Karpas-422 (cell line): ENCODE measurements around the gene IYD. TPM values are rescaled to one million over a fixed set of nuclear protein-coding genes. Genes with fewer than 3 reads are reported as not detected.
"Not testable (repeated sequence)": the region's sequence is repeated elsewhere in the genome, so short reads cannot be mapped to it uniquely, and the experiment has no call there.

Experiments
- DNase-seq: peaks from one replicate; pipeline ENCODE4 v3.0.0-alpha.2; 2015
- H2AFZ ChIP-seq: fragments of 200-600 bp; sonication (generic); 2 replicates; pipeline ENCODE4 v1.6.1; 2014; ENCODE audit warnings: antibody characterized with exemption, low read length, mixed read lengths
- H3K27ac ChIP-seq: fragments of 200-600 bp; sonication (generic); 2 replicates; pipeline ENCODE4 v1.5.1; 2014; ENCODE audit warnings: mild to moderate bottlenecking, low read length, moderate library complexity
- H3K27me3 ChIP-seq: fragments of 200-600 bp; sonication (generic); 2 replicates; pipeline ENCODE4 v1.6.1; 2014; ENCODE audit warnings: low read length, mixed read lengths
- H3K36me3 ChIP-seq: fragments of 200-600 bp; sonication (generic); 2 replicates; pipeline ENCODE4 v1.6.1; 2014; ENCODE audit warnings: low read length, mixed read lengths; ENCODE audit not compliant: insufficient read depth
- H3K4me1 ChIP-seq: fragments of 200-600 bp; sonication (generic); 2 replicates; pipeline ENCODE4 v1.6.1; 2014; ENCODE audit warnings: mild to moderate bottlenecking, low read length, mixed read lengths
- H3K4me2 ChIP-seq: fragments of 200-600 bp; sonication (generic); 2 replicates; pipeline ENCODE4 v1.6.1; 2014; ENCODE audit warnings: low read length, low read depth, mild to moderate bottlenecking; ENCODE audit not compliant: poor library complexity, severe bottlenecking
- H3K4me3 ChIP-seq: fragments of 200-600 bp; sonication (generic); 2 replicates; pipeline ENCODE4 v1.5.1; 2014; ENCODE audit warnings: mild to moderate bottlenecking, antibody characterized with exemption, low read length, mixed read lengths
- H3K79me2 ChIP-seq: fragments of 200-600 bp; sonication (generic); 2 replicates; pipeline ENCODE4 v1.6.1; 2014; ENCODE audit warnings: mild to moderate bottlenecking, low read length, mixed read lengths
- H3K9ac ChIP-seq: fragments of 200-600 bp; sonication (generic); 2 replicates; pipeline ENCODE4 v1.6.0; 2014; ENCODE audit warnings: low read length
- H3K9me2 ChIP-seq: fragments of 200-600 bp; sonication (generic), shearing (Covaris generic); replicated peaks from 2 replicates; pipeline ENCODE4 v1.6.0; 2014; ENCODE audit warnings: mild to moderate bottlenecking, low read length, moderate library complexity; ENCODE audit not compliant: insufficient read depth
- H3K9me3 ChIP-seq: fragments of 300-700, 200-600 bp; sonication (generic); 2 replicates; pipeline ENCODE4 v1.6.1; 2014; ENCODE audit warnings: low read length, mixed read lengths
- H4K20me1 ChIP-seq: fragments of 200-600 bp; sonication (generic); 2 replicates; pipeline ENCODE4 v1.6.1; 2014; ENCODE audit warnings: mild to moderate bottlenecking, antibody characterized with exemption, low read length, low read depth; ENCODE audit not compliant: insufficient read depth
- total RNA-seq: library from RNA; depleted of rRNA; stranded (reverse); fragments of >200 nt; shearing (Covaris generic); gene quantifications from 2 replicates; pipeline ENCODE4 v1.2.3, GENCODE V29; 2014; ENCODE audit warnings: low replicate concordance

Gene IYD
- total RNA-seq, 1 experiment from 2014 or later = not detected

GRCh38 chr6:150373260-150373701 lies 4.5 kb downstream of the IYD start:
- Histone ChIP-seq H3K9ac (no peak overlapping the region), H3K27ac (no peak overlapping the region), H2AFZ (no peak overlapping the region), H3K27me3 (no peaks in the 10 kb centered on the region), H4K20me1 (no peaks in the 10 kb centered on the region), H3K4me3 (no peak overlapping the region), H3K4me1 (no peaks in the 10 kb centered on the region), H3K79me2 (no peaks in the 10 kb centered on the region), H3K9me2 (no peaks in the 10 kb centered on the region), H3K9me3 (no peaks in the 10 kb centered on the region), H3K4me2 (no peak overlapping the region), H3K36me3 (no peaks in the 10 kb centered on the region)
- DNase-seq = no peak

GRCh38 chr6:150374346-150374745 lies 5.5 kb downstream of the IYD start:
- H3K4me3 ChIP-seq, H3K9me2 ChIP-seq, H3K9me3 ChIP-seq, H3K4me2 ChIP-seq, H3K36me3 ChIP-seq, H4K20me1 ChIP-seq, H3K4me1 ChIP-seq, H3K79me2 ChIP-seq, H3K27me3 ChIP-seq, H3K27ac ChIP-seq, H2AFZ ChIP-seq, H3K9ac ChIP-seq, DNase-seq: not testable (repeated sequence)

- Histone ChIP-seq H3K27me3 (no peaks in the 10 kb centered on the region), H3K79me2 (no peaks in the 10 kb centered on the region), H3K9me3 (no peaks in the 10 kb centered on the region), H3K4me3 (no peak overlapping the region), H3K9ac (no peak overlapping the region), H2AFZ (no peak overlapping the region), H3K36me3 (no peaks in the 10 kb centered on the region), H4K20me1 (no peaks in the 10 kb centered on the region), H3K4me1 (no peaks in the 10 kb centered on the region), H3K27ac (no peak overlapping the region), H3K9me2 (no peaks in the 10 kb centered on the region), H3K4me2 (no peak overlapping the region)
- DNase-seq = no peak
These were observed 8.5 kb downstream of the IYD start for GRCh38 chr6:150377211-150377781.

GRCh38 chr6:150380256-150380655 lies 11.4 kb downstream of the IYD start:
- Histone ChIP-seq H4K20me1 (no peaks in the 10 kb centered on the region), H3K79me2 (no peaks in the 10 kb centered on the region), H3K9me2 (no peaks in the 10 kb centered on the region), H3K9ac (no peak overlapping the region), H3K9me3 (no peaks in the 10 kb centered on the region), H3K4me2 (no peak overlapping the region), H3K36me3 (no peaks in the 10 kb centered on the region), H3K27me3 (no peaks in the 10 kb centered on the region), H3K4me1 (no peaks in the 10 kb centered on the region), H3K27ac (no peak overlapping the region), H3K4me3 (no peak overlapping the region), H2AFZ (no peak overlapping the region)
- no peak for DNase-seq

- Histone ChIP-seq H3K27ac (no peak overlapping the region), H3K4me1 (no peaks in the 10 kb centered on the region), H3K4me3 (no peak overlapping the region), H2AFZ (no peak overlapping the region), H3K27me3 (no peaks in the 10 kb centered on the region), H3K36me3 (no peaks in the 10 kb centered on the region), H3K79me2 (no peaks in the 10 kb centered on the region), H3K9me2 (no peaks in the 10 kb centered on the region), H3K9me3 (no peaks in the 10 kb centered on the region), H3K9ac (no peak overlapping the region), H3K4me2 (no peak overlapping the region), H4K20me1 (no peaks in the 10 kb centered on the region)
- DNase-seq = no peak
These were observed 13.4 kb downstream of the IYD start for GRCh38 chr6:150382171-150382570.

GRCh38 chr6:150391414-150391813 lies 22.6 kb downstream of the IYD start:
- no peaks in the 10 kb centered on the region for H3K9me2 ChIP-seq
- no peaks in the 10 kb centered on the region for H3K36me3 ChIP-seq
- H3K4me1 ChIP-seq = peaks cover 6% of the 10 kb centered on the region; the same call in 1 of the 2 replicates
- H3K9ac ChIP-seq = no peak overlapping the region
- no peaks in the 10 kb centered on the region for H3K79me2 ChIP-seq
- no peaks in the 10 kb centered on the region for H3K9me3 ChIP-seq
- H3K4me2 ChIP-seq = no peak overlapping the region
- no peak for DNase-seq
- H3K27ac ChIP-seq = no peak overlapping the region
- H3K4me3 ChIP-seq = no peak overlapping the region
- no peaks in the 10 kb centered on the region for H3K27me3 ChIP-seq
- no peaks in the 10 kb centered on the region for H4K20me1 ChIP-seq
- no peak overlapping the region for H2AFZ ChIP-seq

GRCh38 chr6:150391890-150392289 lies 23.1 kb downstream of the IYD start:
- no peaks in the 10 kb centered on the region for H3K27me3 ChIP-seq
- no peaks in the 10 kb centered on the region for H3K9me3 ChIP-seq
- peaks cover 6% of the 10 kb centered on the region; the same call in 1 of the 2 replicates for H3K4me1 ChIP-seq
- no peaks in the 10 kb centered on the region for H3K9me2 ChIP-seq
- no peaks in the 10 kb centered on the region for H4K20me1 ChIP-seq
- no peak overlapping the region for H3K9ac ChIP-seq
- H2AFZ ChIP-seq = no peak overlapping the region
- H3K79me2 ChIP-seq = no peaks in the 10 kb centered on the region
- no peak for DNase-seq
- no peak overlapping the region for H3K27ac ChIP-seq
- no peaks in the 10 kb centered on the region for H3K36me3 ChIP-seq
- H3K4me2 ChIP-seq = no peak overlapping the region
- H3K4me3 ChIP-seq = no peak overlapping the region

- Histone ChIP-seq H3K27me3 (no peaks in the 10 kb centered on the region), H3K4me2 (no peak overlapping the region), H3K9me3 (no peaks in the 10 kb centered on the region), H3K9ac (no peak overlapping the region), H3K79me2 (no peaks in the 10 kb centered on the region), H3K4me3 (no peak overlapping the region), H3K9me2 (no peaks in the 10 kb centered on the region), H2AFZ (no peak overlapping the region), H4K20me1 (no peaks in the 10 kb centered on the region), H3K36me3 (no peaks in the 10 kb centered on the region), H3K27ac (no peak overlapping the region), H3K4me1 (peaks cover 6% of the 10 kb centered on the region; the same call in 1 of the 2 replicates)
- no peak for DNase-seq
These were observed 23.8 kb downstream of the IYD start for GRCh38 chr6:150392452-150393220.
